Measurements from ENCODE around the gene PCDHAC1.
"Not testable (repeated sequence)": the region's sequence is repeated elsewhere in the genome, so short reads cannot be mapped to it uniquely, and the experiment has no call there.

PCDHAC1 gene, protein sequence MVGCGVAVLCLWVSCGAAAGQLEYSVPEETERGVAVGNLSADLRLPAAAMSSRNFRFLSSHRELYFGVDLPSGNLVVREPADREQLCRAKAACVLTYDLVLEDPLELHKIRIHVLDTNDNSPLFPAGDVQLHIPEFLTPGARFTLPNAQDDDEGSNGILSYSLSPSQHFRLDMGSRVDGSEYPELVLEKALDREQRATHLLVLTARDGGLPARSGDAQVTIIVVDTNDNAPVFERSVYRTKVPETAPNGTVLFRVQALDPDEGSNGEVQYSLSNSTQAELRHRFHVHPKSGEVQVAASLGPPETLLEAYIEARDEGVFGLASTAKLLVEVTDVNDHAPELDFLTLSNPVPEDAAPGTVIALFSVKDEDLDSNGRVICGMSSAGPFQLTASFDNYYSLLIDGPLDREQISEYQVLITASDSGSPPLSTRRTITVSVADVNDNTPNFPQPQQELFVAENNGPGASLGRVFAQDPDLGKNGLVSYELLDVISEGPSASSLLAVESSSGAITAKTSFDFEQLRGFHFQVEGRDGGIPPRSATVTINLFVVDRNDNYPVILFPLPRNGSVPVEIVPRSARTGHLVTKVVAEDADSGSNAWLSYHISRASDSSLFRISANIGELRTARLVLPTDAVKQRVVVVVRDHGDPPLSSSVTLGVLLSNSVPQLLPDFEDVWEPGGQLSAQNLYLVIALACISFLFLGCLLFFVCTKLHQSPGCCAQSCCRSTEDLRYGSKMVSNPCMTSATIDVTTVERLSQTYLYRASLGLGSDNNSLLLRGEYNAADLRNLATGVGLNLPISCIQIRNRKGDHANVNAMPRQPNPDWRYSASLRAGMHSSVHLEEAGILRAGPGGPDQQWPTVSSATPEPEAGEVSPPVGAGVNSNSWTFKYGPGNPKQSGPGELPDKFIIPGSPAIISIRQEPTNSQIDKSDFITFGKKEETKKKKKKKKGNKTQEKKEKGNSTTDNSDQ
- 0 reads per million in 2 experiments for total RNA-seq

GRCh38 chr5:140925806-140926442 lies at the start of gene PCDHAC1:
TSS of gene PCDHAC1 (plus strand) at chr5:140926299. CDS start at chr5:140926893, 594 bp downstream.
- no peak for DNase-seq (ENCODE audit: low read depth)

GRCh38 chr5:140876541-140877261 lies 49.4 kb upstream of the PCDHAC1 start:
- not testable (repeated sequence) for DNase-seq (ENCODE audit: low read depth)

GRCh38 chr5:140877262-140877581 lies 48.9 kb upstream of the PCDHAC1 start:
- no peak for DNase-seq (ENCODE audit: low read depth)

GRCh38 chr5:140881889-140882590 lies 44.1 kb upstream of the PCDHAC1 start, which contains the start of gene PCDHA13:
TSS of gene PCDHA13 (plus strand) at chr5:140882124. CDS start at chr5:140882269, 145 bp downstream.
- DNase-seq (ENCODE audit: low read depth) = no peak

DNA sequence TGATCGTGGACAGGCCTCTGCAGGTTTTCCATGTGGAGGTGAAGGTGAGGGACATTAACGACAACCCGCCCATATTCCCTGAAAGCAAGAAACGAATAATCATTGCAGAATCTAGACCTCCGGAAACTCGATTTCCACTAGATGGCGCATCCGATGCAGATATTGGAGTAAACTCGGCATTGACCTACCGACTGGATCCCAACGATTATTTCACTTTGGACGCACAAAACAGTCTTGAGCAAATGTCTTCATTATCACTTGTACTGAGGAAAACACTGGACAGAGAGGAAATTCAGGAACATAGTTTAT lies 43.6 kb upstream of the PCDHAC1 start:
- no peak for DNase-seq (ENCODE audit: low read depth)

GRCh38 chr5:140883373-140883772 lies 42.7 kb upstream of the PCDHAC1 start:
- DNase-seq (ENCODE audit: low read depth) = no peak

- DNase-seq (ENCODE audit: low read depth) = no peak
Observed at GRCh38 chr5:140883927-140884697, 42.0 kb upstream of the PCDHAC1 start.

- no peak for DNase-seq (ENCODE audit: low read depth)
Observed at GRCh38 chr5:140916325-140916724, 9.8 kb upstream of the PCDHAC1 start.

DNA sequence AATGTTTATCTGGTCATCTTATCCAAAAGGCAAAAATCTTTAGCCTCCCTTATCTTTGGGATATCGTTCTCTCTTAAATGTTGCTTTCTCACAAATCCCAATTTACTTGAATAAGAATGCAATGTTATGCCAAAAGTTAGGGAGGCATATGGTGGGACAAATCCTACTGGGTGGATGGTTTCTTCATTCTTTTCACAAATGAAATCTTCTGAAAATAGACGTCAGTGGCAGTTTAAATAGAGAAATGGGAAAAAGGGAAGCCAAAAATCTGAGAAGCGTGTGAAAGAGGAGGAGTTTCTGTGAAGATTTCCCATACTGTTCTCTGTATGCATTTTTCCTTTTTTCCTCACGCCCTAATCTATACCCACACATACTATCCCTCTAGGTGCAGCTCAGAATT lies 2.5 kb upstream of the PCDHAC1 start:
- no peak for DNase-seq (ENCODE audit: low read depth)

- no peak for DNase-seq (ENCODE audit: low read depth)
Observed at GRCh38 chr5:140926443-140927227, 536 bp downstream of the PCDHAC1 start.

- no peak for DNase-seq (ENCODE audit: low read depth)
Observed at GRCh38 chr5:140927228-140927573, 1.1 kb downstream of the PCDHAC1 start.

DNA sequence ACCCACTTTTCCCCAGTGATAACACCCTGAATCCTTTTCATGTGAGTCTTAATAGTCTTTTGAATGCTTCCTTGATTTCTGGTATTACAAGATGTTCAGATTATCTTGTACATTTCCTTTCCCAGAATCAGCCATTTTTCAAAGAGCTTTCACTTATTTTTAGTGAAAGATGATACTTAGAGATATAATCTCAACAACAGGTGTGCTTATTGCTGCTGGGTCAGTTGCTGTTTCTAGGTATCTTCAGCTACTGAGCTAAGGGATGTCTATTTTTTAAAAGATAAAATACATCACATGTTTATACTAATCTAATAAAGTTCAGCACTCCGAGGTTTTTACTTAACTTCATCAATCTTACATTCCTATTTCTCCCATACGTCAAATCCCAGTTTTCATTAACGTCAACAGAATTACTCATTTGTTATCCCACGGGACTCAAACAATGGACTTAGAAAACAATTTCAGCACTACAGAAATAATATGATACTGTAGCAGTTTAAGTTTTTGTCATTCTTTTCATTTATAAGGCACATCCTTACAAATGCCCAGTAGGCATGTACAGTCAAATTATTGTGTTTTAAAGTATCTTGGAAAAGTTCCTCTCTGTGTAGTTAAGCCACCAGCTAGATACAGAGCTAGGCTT lies 9.0 kb downstream of the PCDHAC1 start:
- no peak for DNase-seq (ENCODE audit: low read depth)

- no peak for DNase-seq (ENCODE audit: low read depth)
Observed at GRCh38 chr5:140946578-140946977, 20.5 kb downstream of the PCDHAC1 start.

DNA sequence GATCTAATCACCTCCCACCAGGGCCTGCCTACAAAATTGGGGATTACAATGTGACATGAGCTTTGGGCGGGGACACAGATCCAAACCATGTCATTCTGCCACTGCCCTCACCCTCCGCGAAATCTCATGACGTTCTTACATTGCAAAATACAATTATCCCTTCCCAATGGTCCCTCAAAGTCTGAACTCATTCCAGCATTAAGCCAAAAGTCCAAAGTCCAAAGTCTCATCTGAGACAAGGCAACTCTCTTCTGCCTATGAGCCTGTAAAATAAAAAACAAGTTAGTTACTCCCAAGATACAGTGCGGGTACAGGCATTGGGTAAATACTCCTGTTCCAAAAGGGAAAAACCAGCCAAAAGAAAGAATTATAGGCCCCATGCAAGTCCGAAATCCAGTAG lies 25.5 kb downstream of the PCDHAC1 start:
- no peak for DNase-seq (ENCODE audit: low read depth)

- no peak for DNase-seq (ENCODE audit: low read depth)
Observed at GRCh38 chr5:140953234-140953633, 27.1 kb downstream of the PCDHAC1 start.

DNA sequence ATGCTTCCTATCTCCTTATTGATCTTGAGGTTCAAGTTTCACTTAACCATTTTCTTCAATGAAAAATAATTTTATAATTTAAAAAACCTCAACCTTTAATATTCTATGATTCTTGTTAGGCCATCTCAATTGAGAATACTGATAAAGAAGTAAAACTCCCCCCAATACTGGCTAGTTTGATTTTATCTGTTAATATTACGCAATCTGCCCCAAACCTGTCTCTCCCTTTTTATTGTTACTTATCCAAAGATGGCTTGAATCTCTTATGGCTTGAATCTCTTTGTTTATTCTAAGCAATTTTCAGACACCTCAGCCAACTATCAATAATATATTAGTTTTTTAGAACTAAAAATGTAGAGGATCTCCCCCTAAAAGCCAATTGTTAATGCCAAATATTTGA lies 36.1 kb downstream of the PCDHAC1 start:
- no peak for DNase-seq (ENCODE audit: low read depth)

GRCh38 chr5:140964356-140964755 lies 38.3 kb downstream of the PCDHAC1 start:
- no peak for DNase-seq (ENCODE audit: low read depth)

DNA sequence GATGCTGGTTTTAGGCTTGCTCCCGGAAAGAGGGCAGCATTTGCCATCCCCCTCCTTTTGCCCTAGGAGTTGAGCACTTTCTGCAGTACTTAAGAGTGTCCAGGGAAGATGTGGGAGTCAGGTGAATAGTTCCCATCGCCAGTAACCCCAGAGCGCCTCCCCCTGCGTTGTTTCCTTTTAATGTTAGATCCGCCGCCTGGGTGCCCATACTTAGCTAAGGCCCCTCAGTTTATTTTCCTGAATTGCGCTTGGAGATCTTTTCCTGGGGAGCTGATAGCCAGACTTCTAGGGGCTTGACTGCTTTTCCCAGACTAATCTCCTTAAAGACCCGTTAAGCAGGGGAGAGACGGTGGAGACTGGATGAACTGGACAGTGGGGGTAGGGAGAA lies 39.8 kb downstream of the PCDHAC1 start:
- DNase-seq (ENCODE audit: low read depth) = no peak

Measured in T follicular helper cell (primary cell).